T-helper 22 cell (primary cell): ENCODE results near the gene DDX41.
"Not testable (repeated sequence)": the region's sequence is repeated elsewhere in the genome, so short reads cannot be mapped to it uniquely, and the experiment has no call there.

Experiments
- DNase-seq: peaks from one replicate; pipeline ENCODE4 v3.0.0-alpha.2; 2020; ENCODE audit warnings: low read depth

The DDX41 gene

GRCh38 chr5:177516601-177517568 is at the start of gene DDX41:
Gene DDX41 (minus strand): TSS chr5:177516961. CDS start chr5:177516945, 16 bp downstream.
- DNase-seq = peak; percentile 94

- DNase-seq = no peak
Observed at GRCh38 chr5:177565046-177565445, 48.3 kb upstream of the DDX41 start.

- not testable (repeated sequence) for DNase-seq
Observed at GRCh38 chr5:177559446-177559941, 42.7 kb upstream of the DDX41 start.

DNA sequence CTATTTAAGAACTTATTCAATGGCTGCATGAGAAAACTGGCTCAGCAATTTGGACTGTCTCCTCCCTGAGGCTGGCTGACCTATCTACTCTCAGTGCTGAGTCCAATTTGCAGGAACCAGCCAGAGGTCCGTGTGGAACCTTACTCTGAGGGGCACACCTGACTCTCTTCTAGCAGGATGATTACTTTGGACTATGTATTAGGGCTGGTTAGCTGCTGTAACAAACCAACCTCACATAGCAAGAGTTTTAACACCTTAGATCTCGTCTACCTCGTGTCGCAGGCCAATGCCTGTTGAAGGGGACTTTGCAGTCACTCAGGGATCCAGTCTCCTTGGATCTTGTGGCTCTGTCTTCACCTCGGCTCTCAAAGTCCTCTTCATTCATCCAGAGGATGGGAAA is 41.0 kb upstream of the DDX41 start:
- DNase-seq = no peak

GRCh38 chr5:177557041-177557647 is 40.4 kb upstream of the DDX41 start:
- DNase-seq = no peak

- no peak for DNase-seq
Observed at GRCh38 chr5:177555665-177556064, 38.9 kb upstream of the DDX41 start.

DNA sequence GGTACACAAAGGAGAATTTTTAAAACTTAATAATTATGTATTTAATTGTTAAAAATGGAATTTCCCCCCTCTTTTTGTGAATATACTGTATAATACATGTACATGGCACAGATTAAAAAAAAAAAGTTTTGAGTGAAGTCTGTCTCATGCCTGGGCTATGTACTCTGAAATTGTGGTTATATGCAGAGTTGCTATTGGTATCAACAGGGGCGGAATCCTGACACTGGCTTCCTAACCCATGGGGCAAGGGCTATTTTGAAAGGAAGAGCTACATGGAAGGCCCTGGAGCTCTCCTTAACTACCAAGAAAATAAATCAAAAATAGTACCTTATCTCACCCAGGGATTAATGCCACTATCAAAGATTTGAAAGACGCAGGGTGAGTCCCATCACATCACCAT is 38.5 kb upstream of the DDX41 start:
- DNase-seq = no peak

- peak; percentile 89 for DNase-seq
Observed at GRCh38 chr5:177554474-177555111, 37.8 kb upstream of the DDX41 start, which contains the start of gene FAM193B. Gene FAM193B (minus strand): TSS chr5:177554563. CDS start chr5:177554458, 105 bp downstream.

DNA sequence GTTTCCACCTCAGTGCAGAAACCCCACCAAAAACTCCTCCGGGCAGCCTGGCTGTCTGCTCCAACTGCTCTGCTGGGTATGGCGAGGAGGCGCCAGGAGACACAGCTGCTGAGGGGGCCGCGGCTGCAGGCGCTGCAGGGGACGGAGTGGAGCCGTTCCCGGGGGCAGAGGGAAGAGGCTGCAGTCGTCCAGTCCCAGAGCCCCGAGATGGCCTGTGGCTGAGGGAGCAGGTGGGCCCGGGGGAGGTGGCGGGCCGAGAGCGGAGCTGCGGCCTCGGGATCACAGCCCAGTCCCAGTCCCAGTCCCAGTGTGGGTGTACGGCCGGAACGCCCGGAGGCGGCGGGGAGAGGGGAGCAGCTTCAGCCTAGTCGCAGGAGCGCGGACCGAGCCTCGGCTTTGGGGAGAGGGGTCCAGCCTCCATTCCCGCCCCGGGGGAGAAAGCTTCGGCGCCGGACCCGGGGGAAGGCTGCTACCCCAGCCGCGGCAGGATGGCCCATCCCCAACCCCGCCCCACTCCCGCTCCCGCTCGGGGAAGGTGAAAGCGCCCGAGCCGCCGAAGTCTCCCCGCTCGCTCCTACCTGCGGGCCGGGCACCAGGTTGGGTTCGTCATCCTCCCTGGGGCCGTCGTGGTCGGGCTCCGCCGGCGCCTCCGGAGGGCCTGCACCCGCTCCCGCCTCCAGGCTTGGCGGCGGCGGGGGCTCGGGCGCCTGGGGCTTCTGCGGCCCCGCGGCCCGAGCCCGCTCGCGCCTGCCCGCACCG is 37.1 kb upstream of the DDX41 start:
- peak; percentile 25 for DNase-seq

- DNase-seq = no peak
Observed at GRCh38 chr5:177552839-177553455, 36.2 kb upstream of the DDX41 start.

GRCh38 chr5:177550122-177550521 is 33.4 kb upstream of the DDX41 start:
- DNase-seq = no peak

- DNase-seq = no peak
Observed at GRCh38 chr5:177548495-177548894, 31.7 kb upstream of the DDX41 start.

DNA sequence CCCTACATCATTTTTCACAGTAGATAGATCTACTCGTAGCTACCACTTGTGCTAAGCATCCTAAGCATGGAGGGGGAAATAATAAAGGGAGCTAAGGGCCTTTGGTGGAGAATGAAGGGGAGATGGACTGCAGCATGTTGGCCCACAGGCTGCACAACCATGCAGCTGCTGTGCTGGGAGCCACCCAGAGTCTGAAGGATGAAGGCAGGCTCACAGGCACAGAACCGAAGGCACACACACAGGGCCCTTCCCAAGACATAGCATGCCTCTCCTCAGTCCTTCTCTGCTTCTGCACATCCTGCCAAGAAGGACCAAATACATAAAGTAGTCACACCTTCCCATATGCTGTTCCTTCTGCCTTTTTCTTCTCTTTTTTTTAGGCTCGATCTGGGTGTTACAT is 31.0 kb upstream of the DDX41 start:
- no peak for DNase-seq

GRCh38 chr5:177546258-177546741 is 29.5 kb upstream of the DDX41 start:
- DNase-seq = no peak

GRCh38 chr5:177545487-177546257 is 28.9 kb upstream of the DDX41 start:
- no peak for DNase-seq

GRCh38 chr5:177542816-177543465 is 26.2 kb upstream of the DDX41 start:
- no peak for DNase-seq

- no peak for DNase-seq
Observed at GRCh38 chr5:177540438-177540837, 23.7 kb upstream of the DDX41 start.

GRCh38 chr5:177539411-177539810 is 22.6 kb upstream of the DDX41 start:
- no peak for DNase-seq

- DNase-seq = no peak
Observed at GRCh38 chr5:177538876-177539275, 22.1 kb upstream of the DDX41 start.
